ENCODE results near the gene TMC1. TPM values are rescaled to one million over a fixed set of nuclear protein-coding genes. Genes with fewer than 3 reads are reported as not detected.

Gene TMC1
- total RNA-seq, 1 donor, result 0.36 TPM

- TF ChIP-seq CTCF (IDR thresholded peaks at IDR 0.05; ENCODE audit: insufficient read depth, low read length), result peak; percentile 66
- no peak overlapping the region for H3K4me3 ChIP-seq (ENCODE audit: low read depth, low read length)
- peak; percentile 60 for DNase-seq (ENCODE audit: low read depth)
Observed at GRCh38 chr9:72753266-72753893, 232.0 kb downstream of the TMC1 start.

GRCh38 chr9:72755836-72756235 lies 234.4 kb downstream of the TMC1 start:
- no peak for DNase-seq (ENCODE audit: low read depth)
- no peak for TF ChIP-seq CTCF (IDR thresholded peaks at IDR 0.05; ENCODE audit: insufficient read depth, low read length)
- H3K4me3 ChIP-seq (ENCODE audit: low read depth, low read length), result no peak overlapping the region

GRCh38 chr9:72758944-72759343 lies 237.5 kb downstream of the TMC1 start:
- no peak for TF ChIP-seq CTCF (IDR thresholded peaks at IDR 0.05; ENCODE audit: insufficient read depth, low read length)
- no peak overlapping the region for H3K4me3 ChIP-seq (ENCODE audit: low read depth, low read length)
- DNase-seq (ENCODE audit: low read depth), result no peak

- no peak overlapping the region for H3K4me3 ChIP-seq (ENCODE audit: low read depth, low read length)
- no peak for DNase-seq (ENCODE audit: low read depth)
- TF ChIP-seq CTCF (IDR thresholded peaks at IDR 0.05; ENCODE audit: insufficient read depth, low read length), result no peak
Observed at GRCh38 chr9:72763022-72763421, 241.6 kb downstream of the TMC1 start.

- no peak for DNase-seq (ENCODE audit: low read depth)
- no peak overlapping the region for H3K4me3 ChIP-seq (ENCODE audit: low read depth, low read length)
- no peak for TF ChIP-seq CTCF (IDR thresholded peaks at IDR 0.05; ENCODE audit: insufficient read depth, low read length)
Observed at GRCh38 chr9:72769546-72769945, 248.1 kb downstream of the TMC1 start.

GRCh38 chr9:72772661-72773060 lies 251.3 kb downstream of the TMC1 start:
- H3K4me3 ChIP-seq (ENCODE audit: low read depth, low read length), result no peak overlapping the region
- DNase-seq (ENCODE audit: low read depth), result no peak
- no peak for TF ChIP-seq CTCF (IDR thresholded peaks at IDR 0.05; ENCODE audit: insufficient read depth, low read length)

- TF ChIP-seq CTCF (IDR thresholded peaks at IDR 0.05; ENCODE audit: insufficient read depth, low read length), result no peak
- no peak for DNase-seq (ENCODE audit: low read depth)
- H3K4me3 ChIP-seq (ENCODE audit: low read depth, low read length), result no peak overlapping the region
Observed at GRCh38 chr9:72773570-72773969, 252.2 kb downstream of the TMC1 start.

Data from fibroblast of the aortic adventitia (primary cell).